K562 (cell line): ENCODE data around the gene EHBP1. TPM values are rescaled to one million over a fixed set of nuclear protein-coding genes. Genes with fewer than 3 reads are reported as not detected.

ENCODE experiments used
- LARP7 ChIP-seq: fragments of 450-650 bp; IDR thresholded peaks from 2 replicates; pipeline ENCODE4 v1.6.1; 2016
- SPI1 ChIP-seq: IDR thresholded peaks from 2 replicates; pipeline ENCODE4 v1.6.1; 2011; ENCODE audit warnings: low read depth, low read length, control low read depth, borderline replicate concordance
- polyA plus RNA-seq, 8 experiments: library from polyadenylated mRNA; depleted of rRNA in 4 of 8; stranded (reverse) in 5 of 8; unstranded in 3 of 8; fragments of >200 nt; fragmentation: Nextera tagmentation in 2 of 8; fragmentation: Illumina TruSeq in 1 of 8; extraction: Ambion mirVana in 2 of 8; extraction: Trizol in 1 of 8; gene quantifications; 2 replicates each; pipeline versions ENCODE4 v1.2.1 to v1.2.3, GENCODE V29; 2011 to 2014; ENCODE audit warnings: inconsistent platforms in 1 of 8, missing spikeins in 1 of 8
- total RNA-seq, 7 experiments: library from RNA; depleted of rRNA in 6 of 7; stranded (reverse); fragments of >200 nt in 6 of 7; fragmentation: Illumina TruSeq in 2 of 7; extraction: Trizol in 2 of 7; gene quantifications; 2 replicates each; pipeline versions ENCODE4 v1.2.1 to v1.2.3, GENCODE V29; 2011 to 2021; ENCODE audit warnings: low replicate concordance in 1 of 7
- TF ChIP-seq, protein P1 (sequence below): fragments of 200-800 bp; sonication (Bioruptor generic); IDR thresholded peaks from 2 replicates; pipeline ENCODE4 v1.6.1; 2017; ENCODE audit warnings: missing genetic modification characterization, missing compliant biosample characterization
- TF ChIP-seq, protein P2 (sequence below): sonication (generic); IDR thresholded peaks from 2 replicates; pipeline ENCODE4 v1.6.1; 2016
- TF ChIP-seq, protein P3 (sequence below): sonication (generic); formaldehyde crosslinking; IDR thresholded peaks from 2 replicates; pipeline ENCODE4 v1.8.1; 2023; ENCODE audit warnings: mild to moderate bottlenecking, missing genetic modification reagents
- TF ChIP-seq, protein P4 (sequence below): fragments of 250-450 bp; sonication (Bioruptor Pico); IDR thresholded peaks from 2 replicates; pipeline ENCODE4 v1.9.0; 2021; ENCODE audit warnings: mild to moderate bottlenecking, inconsistent platforms

The EHBP1 gene
- total and polyA plus RNA-seq, 9 of the 15 experiments (the other 6 are each of a cell fraction or from before 2014, with no cell fraction given): 8.9 to 26.6 (median 19.3) TPM

DNA sequence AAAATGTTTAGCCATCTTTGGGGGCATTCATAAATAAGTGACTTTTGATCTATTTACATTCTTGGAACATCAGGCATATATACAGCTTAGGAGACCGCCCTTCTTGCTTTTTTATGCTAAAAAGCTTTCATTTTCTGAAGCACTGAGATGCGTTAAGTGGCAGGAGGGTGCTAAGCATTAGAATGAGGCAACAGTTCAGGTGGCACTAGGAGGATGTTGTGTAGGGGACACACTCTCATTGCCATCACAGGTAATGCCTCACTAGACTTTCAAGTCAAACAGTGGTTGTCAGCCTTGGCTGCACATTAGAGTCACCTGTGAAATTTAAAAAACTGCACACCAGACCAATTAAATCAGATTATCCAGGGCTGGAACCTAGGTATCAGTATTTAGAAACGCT is 39.1 kb downstream of the EHBP1 start (continued):
- TF ChIP-seq SPI1 (no peak), LARP7 (no peak)
- TF ChIP-seq, protein P1, sequence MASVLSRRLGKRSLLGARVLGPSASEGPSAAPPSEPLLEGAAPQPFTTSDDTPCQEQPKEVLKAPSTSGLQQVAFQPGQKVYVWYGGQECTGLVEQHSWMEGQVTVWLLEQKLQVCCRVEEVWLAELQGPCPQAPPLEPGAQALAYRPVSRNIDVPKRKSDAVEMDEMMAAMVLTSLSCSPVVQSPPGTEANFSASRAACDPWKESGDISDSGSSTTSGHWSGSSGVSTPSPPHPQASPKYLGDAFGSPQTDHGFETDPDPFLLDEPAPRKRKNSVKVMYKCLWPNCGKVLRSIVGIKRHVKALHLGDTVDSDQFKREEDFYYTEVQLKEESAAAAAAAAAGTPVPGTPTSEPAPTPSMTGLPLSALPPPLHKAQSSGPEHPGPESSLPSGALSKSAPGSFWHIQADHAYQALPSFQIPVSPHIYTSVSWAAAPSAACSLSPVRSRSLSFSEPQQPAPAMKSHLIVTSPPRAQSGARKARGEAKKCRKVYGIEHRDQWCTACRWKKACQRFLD: no peak
- TF ChIP-seq, protein P2, sequence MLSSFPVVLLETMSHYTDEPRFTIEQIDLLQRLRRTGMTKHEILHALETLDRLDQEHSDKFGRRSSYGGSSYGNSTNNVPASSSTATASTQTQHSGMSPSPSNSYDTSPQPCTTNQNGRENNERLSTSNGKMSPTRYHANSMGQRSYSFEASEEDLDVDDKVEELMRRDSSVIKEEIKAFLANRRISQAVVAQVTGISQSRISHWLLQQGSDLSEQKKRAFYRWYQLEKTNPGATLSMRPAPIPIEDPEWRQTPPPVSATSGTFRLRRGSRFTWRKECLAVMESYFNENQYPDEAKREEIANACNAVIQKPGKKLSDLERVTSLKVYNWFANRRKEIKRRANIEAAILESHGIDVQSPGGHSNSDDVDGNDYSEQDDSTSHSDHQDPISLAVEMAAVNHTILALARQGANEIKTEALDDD: no peak
- TF ChIP-seq, protein P3, sequence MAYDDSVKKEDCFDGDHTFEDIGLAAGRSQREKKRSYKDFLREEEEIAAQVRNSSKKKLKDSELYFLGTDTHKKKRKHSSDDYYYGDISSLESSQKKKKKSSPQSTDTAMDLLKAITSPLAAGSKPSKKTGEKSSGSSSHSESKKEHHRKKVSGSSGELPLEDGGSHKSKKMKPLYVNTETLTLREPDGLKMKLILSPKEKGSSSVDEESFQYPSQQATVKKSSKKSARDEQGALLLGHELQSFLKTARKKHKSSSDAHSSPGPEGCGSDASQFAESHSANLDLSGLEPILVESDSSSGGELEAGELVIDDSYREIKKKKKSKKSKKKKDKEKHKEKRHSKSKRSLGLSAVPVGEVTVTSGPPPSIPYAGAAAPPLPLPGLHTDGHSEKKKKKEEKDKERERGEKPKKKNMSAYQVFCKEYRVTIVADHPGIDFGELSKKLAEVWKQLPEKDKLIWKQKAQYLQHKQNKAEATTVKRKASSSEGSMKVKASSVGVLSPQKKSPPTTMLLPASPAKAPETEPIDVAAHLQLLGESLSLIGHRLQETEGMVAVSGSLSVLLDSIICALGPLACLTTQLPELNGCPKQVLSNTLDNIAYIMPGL (CRISPR knock-in tag): no peak
- TF ChIP-seq, protein P4, sequence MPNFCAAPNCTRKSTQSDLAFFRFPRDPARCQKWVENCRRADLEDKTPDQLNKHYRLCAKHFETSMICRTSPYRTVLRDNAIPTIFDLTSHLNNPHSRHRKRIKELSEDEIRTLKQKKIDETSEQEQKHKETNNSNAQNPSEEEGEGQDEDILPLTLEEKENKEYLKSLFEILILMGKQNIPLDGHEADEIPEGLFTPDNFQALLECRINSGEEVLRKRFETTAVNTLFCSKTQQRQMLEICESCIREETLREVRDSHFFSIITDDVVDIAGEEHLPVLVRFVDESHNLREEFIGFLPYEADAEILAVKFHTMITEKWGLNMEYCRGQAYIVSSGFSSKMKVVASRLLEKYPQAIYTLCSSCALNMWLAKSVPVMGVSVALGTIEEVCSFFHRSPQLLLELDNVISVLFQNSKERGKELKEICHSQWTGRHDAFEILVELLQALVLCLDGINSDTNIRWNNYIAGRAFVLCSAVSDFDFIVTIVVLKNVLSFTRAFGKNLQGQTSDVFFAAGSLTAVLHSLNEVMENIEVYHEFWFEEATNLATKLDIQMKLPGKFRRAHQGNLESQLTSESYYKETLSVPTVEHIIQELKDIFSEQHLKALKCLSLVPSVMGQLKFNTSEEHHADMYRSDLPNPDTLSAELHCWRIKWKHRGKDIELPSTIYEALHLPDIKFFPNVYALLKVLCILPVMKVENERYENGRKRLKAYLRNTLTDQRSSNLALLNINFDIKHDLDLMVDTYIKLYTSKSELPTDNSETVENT: no peak
- TF ChIP-seq, all 486 proteins: peak for 0
